ENCODE data around the gene PTPRM.
A peak's percentile ranks its signal among the peaks of the same experiment; 100 is the strongest.

Gene PTPRM

DNA sequence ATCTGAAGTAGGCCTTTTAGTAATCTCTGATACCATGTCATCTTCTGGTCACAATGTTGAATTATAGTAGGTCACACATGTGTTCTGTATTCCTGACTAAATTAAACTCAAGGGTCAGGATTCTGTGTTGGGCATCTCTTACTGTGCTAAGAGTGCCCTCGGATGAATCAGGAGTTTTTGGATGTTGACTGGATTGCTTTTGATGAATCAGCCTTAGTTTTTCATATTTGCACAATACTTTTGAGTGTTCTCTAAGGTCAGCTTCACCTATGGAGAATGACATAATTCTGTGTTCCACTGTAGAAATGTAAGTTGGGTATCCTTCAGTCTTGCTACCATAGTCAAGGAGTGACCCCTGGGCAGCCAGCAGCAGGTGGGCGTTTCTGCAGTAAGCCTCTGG is 190.1 kb downstream of the PTPRM start:
- no peak for DNase-seq (ENCODE audit: low spot score)

- no peak for DNase-seq (ENCODE audit: low spot score)
Measured at GRCh38 chr18:7758764-7759163, 191.6 kb downstream of the PTPRM start.

GRCh38 chr18:7760967-7761948 is 194.1 kb downstream of the PTPRM start:
- no peak for DNase-seq (ENCODE audit: low spot score)

GRCh38 chr18:7764405-7764804 is 197.3 kb downstream of the PTPRM start:
- no peak for DNase-seq (ENCODE audit: low spot score)

GRCh38 chr18:7766346-7766745 is 199.2 kb downstream of the PTPRM start:
- no peak for DNase-seq (ENCODE audit: low spot score)

DNA sequence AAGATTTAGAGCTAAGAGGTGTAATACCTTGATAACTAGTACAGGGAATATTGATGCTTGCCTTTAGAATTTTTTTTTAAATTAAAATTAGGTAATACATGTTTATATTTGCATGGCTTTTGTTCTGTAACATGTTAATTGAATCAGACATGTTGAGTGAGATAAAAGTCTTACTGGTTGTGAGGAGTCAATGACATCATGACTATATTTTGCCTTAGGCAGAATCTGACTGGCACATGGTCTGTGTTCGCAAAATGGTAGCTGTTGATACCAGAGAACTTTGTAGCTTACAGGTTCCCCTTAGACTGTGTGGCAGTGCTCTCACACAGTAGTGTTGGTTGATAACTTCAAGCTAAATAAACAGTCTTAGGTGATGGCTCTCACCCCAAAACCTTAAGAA is 199.7 kb downstream of the PTPRM start:
- DNase-seq (ENCODE audit: low spot score), result no peak

DNA sequence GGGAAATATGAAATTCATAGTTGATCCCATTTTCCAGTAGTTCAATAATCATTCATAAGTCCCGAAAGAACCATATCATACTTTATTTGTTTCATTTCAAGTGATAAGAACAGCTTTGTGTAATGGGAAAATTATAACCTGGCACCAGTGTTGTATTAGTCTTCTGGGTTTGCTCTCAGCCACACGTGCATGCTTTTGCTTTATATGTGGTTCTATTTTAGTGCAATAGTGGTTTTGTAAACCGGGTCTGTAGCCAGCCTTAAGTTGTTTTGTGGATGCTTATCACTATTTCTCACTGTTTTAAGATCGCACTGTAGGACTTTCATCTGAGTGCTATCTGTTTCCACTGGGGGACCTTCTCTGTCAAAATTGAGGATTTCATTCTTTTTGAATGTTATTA is 203.8 kb downstream of the PTPRM start:
- DNase-seq (ENCODE audit: low spot score), result no peak

GRCh38 chr18:7772510-7772888 is 205.4 kb downstream of the PTPRM start:
- DNase-seq (ENCODE audit: low spot score), result no peak

DNA sequence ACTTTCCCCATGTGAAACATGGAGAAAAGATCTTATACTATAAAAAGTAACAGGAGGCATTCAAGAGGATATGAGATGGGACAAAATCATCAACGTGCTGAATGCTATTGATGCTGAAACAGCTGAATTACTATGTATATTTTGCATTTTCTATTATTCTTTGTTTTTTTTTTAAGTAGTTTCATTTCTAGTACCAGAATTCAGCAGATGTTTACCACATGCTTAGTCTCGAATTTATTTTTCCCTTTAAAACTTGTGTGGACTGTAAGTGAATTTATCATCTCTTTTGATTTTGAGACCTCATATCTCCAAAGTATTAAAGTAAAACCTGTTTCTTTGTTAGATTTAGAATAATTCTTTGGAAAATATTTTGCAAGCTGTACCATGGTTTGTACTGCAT is 205.8 kb downstream of the PTPRM start:
- no peak for DNase-seq (ENCODE audit: low spot score)

GRCh38 chr18:7775128-7775527 is 208.0 kb downstream of the PTPRM start:
- DNase-seq (ENCODE audit: low spot score), result no peak

GRCh38 chr18:7775843-7776242 is 208.7 kb downstream of the PTPRM start:
- DNase-seq (ENCODE audit: low spot score), result no peak

GRCh38 chr18:7778181-7778580 is 211.1 kb downstream of the PTPRM start:
- no peak for DNase-seq (ENCODE audit: low spot score)

DNA sequence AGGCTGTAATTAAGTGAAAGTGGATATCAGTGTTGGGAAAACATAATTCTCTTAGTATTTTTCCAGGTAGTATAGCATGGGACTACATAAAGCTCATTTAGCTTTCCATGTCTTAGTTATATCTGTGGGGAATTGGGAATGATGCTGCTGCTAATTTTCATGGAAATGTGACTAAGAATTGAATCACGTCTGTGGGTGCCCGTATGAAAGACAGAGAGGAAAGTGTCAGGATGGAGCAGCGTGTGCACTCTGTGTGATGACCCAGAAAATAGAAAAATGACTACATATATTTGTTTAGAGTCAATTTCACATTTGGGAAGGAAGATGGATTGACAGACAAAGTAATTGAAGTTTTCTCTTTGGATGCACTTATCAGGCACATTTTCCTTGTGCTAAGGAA is 212.1 kb downstream of the PTPRM start:
- no peak for DNase-seq (ENCODE audit: low spot score)

- no peak for DNase-seq (ENCODE audit: low spot score)
Measured at GRCh38 chr18:7784171-7784570, 217.1 kb downstream of the PTPRM start.

DNA sequence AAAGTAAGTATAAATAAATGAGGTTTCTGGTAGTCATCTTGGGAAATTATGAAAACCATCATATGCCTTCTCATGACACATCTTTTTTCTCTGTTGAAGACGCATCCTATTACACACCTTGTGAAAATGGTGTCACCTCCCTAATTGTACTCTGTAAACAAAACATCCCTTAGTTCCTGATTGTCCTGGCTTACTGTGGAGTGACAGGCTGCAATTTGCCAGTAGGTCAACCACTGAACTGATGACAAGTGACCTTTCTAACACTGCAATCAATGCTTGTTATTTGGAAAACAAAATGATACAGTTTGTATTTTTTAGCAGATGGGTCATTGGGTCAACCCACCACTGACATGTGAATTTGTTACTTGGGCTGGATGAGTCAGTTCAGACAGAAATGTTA is 219.5 kb downstream of the PTPRM start:
- no peak for DNase-seq (ENCODE audit: low spot score)

DNA sequence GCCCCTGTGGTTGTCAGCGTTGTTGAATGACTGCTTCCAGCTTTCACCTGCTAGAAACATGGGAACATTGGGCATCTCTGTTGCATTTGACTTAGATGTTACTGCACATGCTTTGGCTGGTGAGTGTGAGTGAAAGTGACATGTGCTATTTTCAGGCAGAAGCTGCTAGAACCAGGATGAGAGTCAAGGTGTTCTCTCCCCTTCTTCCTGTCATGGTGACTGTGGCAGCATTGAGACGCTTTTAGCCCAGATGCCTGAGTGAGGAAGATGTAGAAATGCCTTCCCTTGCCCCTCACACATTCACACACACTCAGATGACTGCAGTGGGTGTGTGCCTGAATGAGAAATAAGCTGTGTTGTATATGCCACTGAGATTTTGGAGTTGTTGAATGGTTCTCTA is 220.2 kb downstream of the PTPRM start:
- no peak for DNase-seq (ENCODE audit: low spot score)

GRCh38 chr18:7789856-7790552 is 222.9 kb downstream of the PTPRM start:
- peak; percentile 20 for DNase-seq (ENCODE audit: low spot score)

- DNase-seq (ENCODE audit: low spot score), result no peak
Measured at GRCh38 chr18:7793100-7793499, 226.0 kb downstream of the PTPRM start.

DNA sequence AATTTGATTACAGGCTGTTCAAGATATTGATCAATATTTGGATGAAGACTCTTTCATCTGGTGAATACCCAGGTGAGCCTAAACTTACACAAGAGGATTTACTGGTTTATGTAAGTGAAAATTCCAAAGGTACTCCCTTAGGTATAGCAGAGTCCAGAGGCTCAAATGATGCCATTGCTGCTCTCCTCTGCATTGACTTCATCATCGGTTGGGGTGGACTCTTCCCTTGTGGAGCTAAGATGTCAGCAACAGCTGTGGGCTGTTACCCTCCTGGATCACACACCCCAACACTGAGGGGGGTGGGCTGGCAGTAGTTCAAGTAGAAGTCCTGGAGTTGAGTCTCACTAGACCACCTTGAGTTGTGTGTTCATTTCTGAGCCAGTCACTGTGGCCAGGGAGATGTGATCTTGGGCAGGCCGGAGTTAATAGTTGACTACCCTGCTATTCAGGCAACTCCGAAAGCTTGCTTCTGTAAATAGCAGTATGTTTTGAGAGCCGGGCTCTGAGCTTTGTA is 236.9 kb downstream of the PTPRM start:
- no peak for DNase-seq (ENCODE audit: low spot score)

GRCh38 chr18:7805096-7805495 is 238.0 kb downstream of the PTPRM start:
- no peak for DNase-seq (ENCODE audit: low spot score)

GRCh38 chr18:7805880-7806279 is 238.8 kb downstream of the PTPRM start:
- no peak for DNase-seq (ENCODE audit: low spot score)

DNA sequence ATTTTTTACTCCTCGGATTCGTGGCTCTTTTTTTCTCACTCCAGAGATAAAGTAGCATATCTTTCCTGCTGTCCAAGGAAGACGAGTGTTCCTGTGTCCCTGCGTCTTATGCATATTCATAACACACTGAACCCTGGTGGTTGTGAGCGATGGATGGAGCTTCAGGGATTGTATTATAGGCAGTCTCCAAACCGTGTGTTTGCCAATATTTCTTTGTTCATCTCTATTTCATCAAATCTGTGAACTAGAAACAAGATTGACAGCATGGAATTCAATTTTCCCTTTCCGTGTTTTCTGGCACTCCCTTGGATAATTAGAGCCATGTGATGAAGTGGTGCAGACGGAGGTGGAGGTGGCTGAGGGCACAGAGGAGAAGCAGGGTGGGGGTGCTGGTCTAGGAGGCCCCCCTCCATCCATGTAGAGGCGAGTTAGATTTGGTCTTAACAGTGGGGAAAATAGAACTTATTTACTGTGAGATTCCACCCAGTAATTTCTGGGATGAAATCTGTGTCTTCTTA is 240.9 kb downstream of the PTPRM start:
- DNase-seq (ENCODE audit: low spot score), result no peak

GRCh38 chr18:7808992-7809391 is 241.9 kb downstream of the PTPRM start:
- DNase-seq (ENCODE audit: low spot score), result no peak

Measured in HuH-7.5 (cell line).